Thyroid gland (tissue), 4 donors: ENCODE data around the gene FXYD7. TPM values are rescaled to one million over a fixed set of nuclear protein-coding genes. Genes with fewer than 3 reads are reported as not detected.

Experiments used
- DNase-seq, 2 donors: peaks; one replicate each; pipeline ENCODE4 v3.0.0-alpha.2; 2019
- H3K27ac ChIP-seq, 3 donors: fragments of 200-600 bp; sonication (generic); 1 replicate in 2 of 3; 2 replicates in 1 of 3; pipeline ENCODE4 v1.5.1; 2016 to 2019; ENCODE audit warnings: mild to moderate bottlenecking in 1 of 3, moderate library complexity in 1 of 3
- H3K27me3 ChIP-seq: fragments of 200-600 bp; sonication (generic); one replicate; pipeline ENCODE4 v1.5.1; 2019
- H3K36me3 ChIP-seq, 2 donors: fragments of 200-600 bp; sonication (generic); one replicate each; pipeline ENCODE4 v1.5.1; 2016 to 2019
- H3K4me1 ChIP-seq, 2 donors: fragments of 200-600 bp; sonication (generic); one replicate each; pipeline ENCODE4 v1.5.1; 2017 to 2019
- H3K4me3 ChIP-seq, 3 donors: fragments of 200-600 bp; sonication (generic); replicated peaks in 1 of 3; 1 replicate in 2 of 3; 2 replicates in 1 of 3; pipeline ENCODE4 v1.5.1; 2016; ENCODE audit warnings: mild to moderate bottlenecking in 1 of 3
- H3K9me3 ChIP-seq: fragments of 200-600 bp; sonication (generic); one replicate; pipeline ENCODE4 v1.5.1; 2017
- POLR2A ChIP-seq, 2 donors: fragments of 450-650 bp; IDR thresholded peaks; one replicate each; pipeline ENCODE4 v1.6.1; 2017; ENCODE audit warnings: antibody characterized with exemption in 2 of 2, mild to moderate bottlenecking in 2 of 2, moderate library complexity in 1 of 2
- WGBS, 2 donors: methylation state at CpG; one replicate each; pipeline ENCODE4 v1.1.5; 2017; 5-methylcytosine and 5-hydroxymethylcytosine counted together
- intact Hi-C: fragments of 100-400 bp; cut with DNase I; formaldehyde crosslinking; loops from one replicate; pipeline ENCODE4 v1.15.1; 2023
- total RNA-seq, 4 donors: library from RNA; depleted of rRNA; stranded (reverse); fragments of >200 nt; gene quantifications; one replicate each; pipeline ENCODE4 v1.2.3, GENCODE V29; 2016
- TF ChIP-seq, protein P1 (sequence below), 6 experiments: fragments of 200-600 bp in 3 of 6; fragments of 450-650 bp in 3 of 6; sonication (generic) in 3 of 6; IDR thresholded peaks; one replicate each; pipeline ENCODE4 v1.5.1; 2016 to 2019; ENCODE audit warnings: antibody characterized with exemption in 6 of 6, mild to moderate bottlenecking in 2 of 6, inconsistent platforms in 1 of 6, moderate library complexity in 1 of 6

FXYD7 gene
- total RNA-seq, 4 donors from 2014 or later, result 1.6 TPM; not detected in 3

DNA sequence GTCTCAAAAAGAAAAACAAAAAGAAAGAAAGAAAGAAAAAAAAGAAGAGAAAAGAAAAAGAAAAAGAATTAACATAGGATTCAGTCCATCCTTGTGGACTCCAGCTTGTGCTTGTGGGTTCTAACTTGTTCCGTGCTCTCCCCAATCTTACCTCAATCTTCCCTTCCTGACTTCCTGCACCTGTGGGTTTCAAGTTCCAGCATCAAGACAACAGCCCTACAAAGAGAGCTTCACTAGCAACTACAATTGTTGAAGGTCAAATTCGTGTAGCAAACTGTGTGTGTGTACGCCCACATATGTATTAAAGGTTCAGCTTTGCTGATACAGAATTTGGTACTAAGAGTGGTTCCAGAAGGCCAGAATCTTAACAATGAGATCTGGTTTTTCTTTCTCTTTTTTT lies 36.8 kb downstream of the FXYD7 start:
- WGBS, 2 donors, result 75 to 88% methylated on average over 3 of the region's 3 CpGs
- TF ChIP-seq, protein P1, sequence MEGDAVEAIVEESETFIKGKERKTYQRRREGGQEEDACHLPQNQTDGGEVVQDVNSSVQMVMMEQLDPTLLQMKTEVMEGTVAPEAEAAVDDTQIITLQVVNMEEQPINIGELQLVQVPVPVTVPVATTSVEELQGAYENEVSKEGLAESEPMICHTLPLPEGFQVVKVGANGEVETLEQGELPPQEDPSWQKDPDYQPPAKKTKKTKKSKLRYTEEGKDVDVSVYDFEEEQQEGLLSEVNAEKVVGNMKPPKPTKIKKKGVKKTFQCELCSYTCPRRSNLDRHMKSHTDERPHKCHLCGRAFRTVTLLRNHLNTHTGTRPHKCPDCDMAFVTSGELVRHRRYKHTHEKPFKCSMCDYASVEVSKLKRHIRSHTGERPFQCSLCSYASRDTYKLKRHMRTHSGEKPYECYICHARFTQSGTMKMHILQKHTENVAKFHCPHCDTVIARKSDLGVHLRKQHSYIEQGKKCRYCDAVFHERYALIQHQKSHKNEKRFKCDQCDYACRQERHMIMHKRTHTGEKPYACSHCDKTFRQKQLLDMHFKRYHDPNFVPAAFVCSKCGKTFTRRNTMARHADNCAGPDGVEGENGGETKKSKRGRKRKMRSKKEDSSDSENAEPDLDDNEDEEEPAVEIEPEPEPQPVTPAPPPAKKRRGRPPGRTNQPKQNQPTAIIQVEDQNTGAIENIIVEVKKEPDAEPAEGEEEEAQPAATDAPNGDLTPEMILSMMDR (IDR thresholded peaks at IDR 0.05), result no peak
- TF ChIP-seq POLR2A (IDR thresholded peaks at IDR 0.05), result no peak

DNA sequence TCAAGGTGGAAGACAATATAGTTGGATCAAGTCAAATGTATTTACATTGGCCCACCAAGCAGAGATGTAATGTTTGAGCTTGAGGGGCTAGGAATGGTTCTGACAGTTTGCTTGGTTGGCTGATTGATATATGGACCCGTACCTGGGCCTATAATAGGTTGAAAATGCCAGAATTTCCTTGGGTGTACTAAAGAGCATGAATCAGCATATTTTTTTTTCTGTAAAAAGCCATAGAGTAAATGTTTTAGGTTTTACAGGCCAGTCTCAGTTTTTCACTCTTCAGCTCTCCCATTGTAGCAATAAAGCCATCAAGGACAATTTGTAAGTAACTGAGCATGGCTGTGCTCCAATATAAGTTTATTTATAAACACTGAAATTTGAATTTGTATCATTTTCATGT lies 38.3 kb downstream of the FXYD7 start:
- no peak for TF ChIP-seq POLR2A (IDR thresholded peaks at IDR 0.05)
- TF ChIP-seq, protein P1 (IDR thresholded peaks at IDR 0.05), result no peak
- intact Hi-C loops, result no loop called here
- H3K27ac ChIP-seq, result no peak overlapping the region

More for the DNA sequence above, 36.8 kb downstream of the FXYD7 start:
- Histone ChIP-seq H3K27me3 (no peaks in the 10 kb centered on the region), H3K4me3 (no peak overlapping the region), H3K4me1 (no peaks in the 10 kb centered on the region), H3K36me3 (no peaks in the 10 kb centered on the region), H3K27ac (no peak overlapping the region), H3K9me3 (no peaks in the 10 kb centered on the region)
- intact Hi-C loops, result no loop called here
- no peak for DNase-seq

DNA sequence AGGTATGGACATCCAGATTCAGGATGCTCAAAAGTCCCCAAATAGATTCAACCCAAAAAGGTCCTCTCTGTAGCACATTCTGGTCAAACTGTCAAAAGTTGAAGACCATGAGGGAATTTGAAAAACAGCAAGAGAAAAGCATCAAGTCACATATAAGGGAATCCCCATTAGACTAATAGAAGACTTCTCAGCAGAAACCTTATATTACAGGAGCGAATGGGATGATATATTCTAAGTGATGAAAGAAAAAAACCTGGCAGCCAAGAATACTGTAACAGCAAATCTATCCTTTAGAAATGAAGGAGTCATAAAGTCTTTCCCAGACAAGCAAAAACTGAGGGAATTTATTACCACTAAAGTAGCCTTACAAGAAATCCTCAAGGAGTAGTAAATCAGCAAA lies 41.2 kb downstream of the FXYD7 start:
- intact Hi-C loops, result no loop called here
- Histone ChIP-seq H3K9me3 (no peaks in the 10 kb centered on the region), H3K27ac (no peak overlapping the region), H3K36me3 (no peaks in the 10 kb centered on the region), H3K4me1 (no peaks in the 10 kb centered on the region), H3K4me3 (no peak overlapping the region), H3K27me3 (no peaks in the 10 kb centered on the region)
- TF ChIP-seq, protein P1 (IDR thresholded peaks at IDR 0.05), result no peak
- TF ChIP-seq POLR2A (IDR thresholded peaks at IDR 0.05), result no peak
- WGBS, 2 donors, result 85 to 93% methylated on average over 1 of the region's 1 CpG
- no peak for DNase-seq

More for the DNA sequence above, 38.3 kb downstream of the FXYD7 start:
- no peaks in the 10 kb centered on the region for H3K27me3 ChIP-seq
- no peak for DNase-seq
- no peaks in the 10 kb centered on the region for H3K36me3 ChIP-seq
- H3K4me3 ChIP-seq, result no peak overlapping the region
- 84 to 87% methylated on average over 1 of the region's 1 CpG for WGBS, 2 donors
- H3K4me1 ChIP-seq, result no peaks in the 10 kb centered on the region
- no peaks in the 10 kb centered on the region for H3K9me3 ChIP-seq

DNA sequence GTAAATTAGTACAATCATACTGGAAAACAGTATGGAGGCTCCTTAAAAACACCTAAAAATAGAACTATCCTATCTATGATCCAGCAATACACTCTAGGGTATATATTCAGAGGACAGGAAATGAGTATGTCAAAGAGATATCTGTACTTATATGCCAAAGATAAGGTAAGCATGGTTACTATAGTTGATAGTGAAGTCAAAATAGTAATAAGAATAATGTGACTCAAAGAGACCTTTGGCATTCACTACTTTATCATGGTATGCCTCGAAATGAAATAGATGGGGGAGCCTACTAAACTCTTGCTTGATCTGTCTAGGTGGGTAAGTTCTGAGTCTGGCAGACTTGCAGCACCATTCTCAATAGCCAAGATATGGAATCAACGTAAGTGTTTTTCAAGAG lies 41.8 kb downstream of the FXYD7 start:
- no peaks in the 10 kb centered on the region for H3K36me3 ChIP-seq
- no peak for DNase-seq
- H3K27ac ChIP-seq, result no peak overlapping the region
- H3K9me3 ChIP-seq, result no peaks in the 10 kb centered on the region
- H3K27me3 ChIP-seq, result no peaks in the 10 kb centered on the region
- H3K4me3 ChIP-seq, result no peak overlapping the region
- intact Hi-C loops, result no loop called here
- 86 to 88% methylated on average over 2 of the region's 2 CpGs for WGBS, 2 donors
- TF ChIP-seq, protein P1 (IDR thresholded peaks at IDR 0.05), result no peak
- no peak for TF ChIP-seq POLR2A (IDR thresholded peaks at IDR 0.05)
- no peaks in the 10 kb centered on the region for H3K4me1 ChIP-seq

DNA sequence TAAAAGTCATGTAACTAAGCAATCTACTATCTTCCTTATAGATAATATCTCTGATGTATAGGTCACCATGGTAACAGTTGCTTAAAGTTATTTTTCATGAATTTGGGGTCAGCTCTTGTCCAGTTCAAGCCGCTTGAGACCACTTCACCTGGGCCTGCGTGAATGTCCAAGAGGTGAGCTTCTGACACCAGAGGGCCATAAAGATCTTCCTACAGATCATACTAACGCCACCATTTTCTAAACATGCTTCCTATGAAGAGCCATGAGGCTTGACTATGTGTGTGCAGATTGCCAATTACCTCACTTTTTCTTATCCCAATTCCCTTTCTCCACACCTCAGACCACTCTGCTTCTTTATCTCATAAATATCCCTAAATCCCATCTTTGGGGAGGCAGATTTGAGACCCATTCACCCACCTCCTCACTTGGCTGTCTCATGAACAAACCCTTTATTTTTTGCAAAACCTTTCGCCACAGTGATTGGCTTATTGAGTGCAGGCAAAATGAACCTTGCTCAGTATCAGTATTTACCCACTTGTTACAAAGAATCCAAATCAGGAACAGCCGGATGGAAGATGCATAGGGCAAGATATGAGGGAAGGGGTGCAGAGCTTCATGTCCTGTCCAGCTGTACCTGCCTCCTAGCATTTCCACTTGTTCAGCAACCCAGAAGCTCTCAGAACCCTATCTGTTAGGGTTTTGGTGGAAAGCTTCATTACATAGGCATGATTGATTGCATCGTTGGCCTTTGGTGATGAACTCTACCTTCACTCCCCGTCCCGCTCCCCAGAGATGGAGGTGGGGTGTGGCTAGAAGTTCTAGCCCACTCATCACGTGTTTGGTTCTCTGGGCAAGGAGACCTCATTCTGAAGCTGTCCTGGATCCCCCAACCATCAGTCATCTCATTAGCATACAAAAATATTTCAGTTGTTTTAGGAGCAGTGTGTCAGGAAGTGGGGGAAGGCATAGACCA lies 51.2 kb downstream of the FXYD7 start:
- no peak for DNase-seq
- Histone ChIP-seq H3K36me3 (no peaks in the 10 kb centered on the region), H3K27me3 (no peaks in the 10 kb centered on the region), H3K4me1 (no peaks in the 10 kb centered on the region), H3K4me3 (no peak overlapping the region), H3K9me3 (no peaks in the 10 kb centered on the region), H3K27ac (no peak overlapping the region)
- TF ChIP-seq, protein P1 (IDR thresholded peaks at IDR 0.05), result no peak
- TF ChIP-seq POLR2A (IDR thresholded peaks at IDR 0.05), result no peak
- intact Hi-C loops, result no loop called here
- WGBS, 2 donors, result 77 to 81% methylated on average over 9 of the region's 9 CpGs
